Activated naive CD8-positive, alpha-beta T cell treated with anti-CD3 and anti-CD28 coated beads, Interleukin-2, amount 50 U/mL, for 16 hours (primary cell): ENCODE results near the gene POTEH.
"Not testable (repeated sequence)": the region's sequence is repeated elsewhere in the genome, so short reads cannot be mapped to it uniquely, and the experiment has no call there.

Source experiments
- DNase-seq: peaks from one replicate; pipeline ENCODE4 v3.0.0-alpha.2; 2020; ENCODE audit warnings: low read depth, low spot score

Gene POTEH

DNA sequence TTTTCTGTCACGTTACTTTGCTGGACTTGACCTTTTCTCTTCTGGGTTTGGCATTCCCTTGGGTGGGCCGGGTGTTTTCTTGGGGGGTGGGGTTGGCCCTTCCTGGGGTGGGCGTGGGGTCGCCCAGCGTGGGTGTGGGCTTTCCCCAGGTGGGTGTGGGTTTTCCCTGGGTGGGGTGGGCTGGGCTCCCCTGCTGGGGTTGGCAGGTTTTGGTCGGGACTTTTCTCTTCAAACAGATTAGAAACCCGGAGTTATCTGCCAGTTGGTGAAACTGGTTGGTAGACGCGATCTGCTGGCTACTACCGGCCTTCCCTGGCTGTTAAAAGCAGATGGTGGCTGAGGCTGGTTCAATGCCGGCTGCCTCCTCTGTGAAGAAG is at the start of gene POTEH:
TSS of gene POTEH (plus strand) at position 278 of the 377 bp plus-strand sequence. CDS start at position 330, 52 bp downstream.
- not testable (repeated sequence) for DNase-seq

- not testable (repeated sequence) for DNase-seq
Observed at GRCh38 chr22:15642288-15642861, 47.5 kb upstream of the POTEH start.

DNA sequence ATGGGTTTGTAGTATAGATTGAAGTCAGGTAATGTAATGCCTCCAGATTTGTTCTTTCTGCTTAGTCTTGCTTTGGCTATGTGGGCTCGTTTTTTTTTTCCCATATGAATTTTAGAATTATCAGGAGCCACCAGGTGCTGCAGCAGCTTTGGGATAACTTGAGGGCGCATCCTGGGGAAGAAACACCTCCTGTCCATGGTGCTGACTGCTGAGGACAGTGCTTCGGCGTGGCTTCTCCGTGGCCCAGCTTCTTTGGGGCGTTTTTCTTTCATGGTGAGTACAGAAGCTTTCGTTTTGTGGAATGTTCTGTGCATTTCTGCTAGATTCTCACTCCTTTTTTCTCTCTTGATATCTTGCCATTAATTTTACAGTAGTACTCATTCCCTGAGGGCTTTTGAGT is 37.9 kb upstream of the POTEH start:
- DNase-seq = not testable (repeated sequence)

DNA sequence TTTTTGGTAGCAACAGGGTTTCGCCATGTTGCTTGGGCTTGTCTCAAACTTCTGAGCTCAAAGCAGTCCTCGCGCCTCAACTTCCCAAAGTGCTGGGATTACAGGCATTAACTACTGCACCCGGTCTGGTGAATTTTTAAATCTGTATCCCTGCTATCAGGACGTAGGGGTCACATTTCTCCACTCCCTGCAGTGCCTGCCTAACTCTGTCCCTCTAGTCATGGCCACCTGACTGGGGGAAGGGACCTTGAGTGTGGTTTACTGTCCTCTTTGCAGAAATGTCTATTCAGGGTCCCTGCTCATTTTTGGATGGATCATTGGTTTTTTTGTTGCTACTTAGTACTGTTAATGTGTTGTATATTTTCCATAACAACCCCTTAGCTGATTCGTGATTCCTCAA is 37.1 kb upstream of the POTEH start:
- DNase-seq = not testable (repeated sequence)

- not testable (repeated sequence) for DNase-seq
Observed at GRCh38 chr22:15653241-15653640, 36.6 kb upstream of the POTEH start.

DNA sequence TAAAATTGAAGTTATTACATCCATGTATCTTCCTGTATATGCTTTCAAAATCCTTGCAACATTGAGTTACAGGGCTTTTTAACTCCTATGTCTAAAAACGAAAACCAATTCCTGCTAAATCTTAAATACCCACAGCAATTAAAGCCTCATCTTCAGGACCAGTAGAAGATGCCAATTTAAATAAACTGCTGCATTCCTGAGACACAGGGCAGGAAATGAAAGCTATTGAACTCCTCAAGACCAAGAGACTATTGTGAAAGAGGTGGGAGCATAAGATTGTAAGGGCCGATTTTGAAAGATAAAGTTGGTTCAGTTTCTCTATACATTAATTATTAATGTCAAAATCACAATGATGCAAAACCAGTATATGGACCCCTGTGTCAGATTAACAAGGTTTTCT is 28.7 kb upstream of the POTEH start:
- DNase-seq = not testable (repeated sequence)

DNA sequence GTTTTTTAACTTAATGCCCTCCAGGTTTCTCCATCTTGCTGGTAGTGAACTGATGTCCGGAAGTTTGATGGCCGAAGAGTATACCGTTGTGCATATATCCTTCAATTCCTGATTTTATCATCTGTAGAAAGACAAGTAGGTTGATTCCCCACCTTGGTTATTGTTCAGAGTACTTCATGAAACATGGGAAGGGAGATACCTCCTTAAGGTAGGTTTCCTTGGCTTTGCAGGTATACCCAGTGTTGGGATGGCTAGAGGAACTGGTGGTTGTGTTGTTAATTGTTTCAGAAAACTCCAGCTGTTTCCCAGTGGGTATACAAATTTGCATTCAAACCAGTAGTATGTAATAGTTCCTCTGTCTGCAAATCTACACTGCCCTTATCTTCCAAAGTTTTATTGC is 25.1 kb upstream of the POTEH start:
- DNase-seq = not testable (repeated sequence)

- DNase-seq = not testable (repeated sequence)
Observed at GRCh38 chr22:15665478-15665877, 24.3 kb upstream of the POTEH start.

- not testable (repeated sequence) for DNase-seq
Observed at GRCh38 chr22:15669430-15669829, 20.4 kb upstream of the POTEH start.

DNA sequence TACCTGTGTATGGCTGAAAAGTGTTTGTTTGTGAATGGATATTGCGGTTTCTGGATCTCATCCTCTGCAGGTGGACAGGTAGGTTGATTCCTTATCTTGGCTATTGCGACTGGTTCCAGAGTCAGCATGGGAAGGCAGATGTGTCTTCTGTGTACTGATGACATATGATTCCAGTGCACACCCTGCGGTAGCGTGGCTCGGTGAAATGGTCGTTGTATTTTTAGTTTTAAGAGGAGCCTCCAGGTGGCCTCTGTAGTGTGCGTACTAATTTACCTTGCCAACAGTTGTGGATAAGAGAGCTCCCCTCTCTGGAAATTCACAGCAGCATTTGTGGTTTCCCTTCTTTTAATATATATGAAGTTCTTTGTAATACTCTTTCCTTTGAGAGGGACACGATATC is 10.1 kb upstream of the POTEH start:
- not testable (repeated sequence) for DNase-seq

- DNase-seq = not testable (repeated sequence)
Observed at GRCh38 chr22:15684115-15684514, 5.7 kb upstream of the POTEH start.

- not testable (repeated sequence) for DNase-seq
Observed at GRCh38 chr22:15684695-15685094, 5.1 kb upstream of the POTEH start.

GRCh38 chr22:15685641-15686040 is 4.2 kb upstream of the POTEH start:
- not testable (repeated sequence) for DNase-seq

DNA sequence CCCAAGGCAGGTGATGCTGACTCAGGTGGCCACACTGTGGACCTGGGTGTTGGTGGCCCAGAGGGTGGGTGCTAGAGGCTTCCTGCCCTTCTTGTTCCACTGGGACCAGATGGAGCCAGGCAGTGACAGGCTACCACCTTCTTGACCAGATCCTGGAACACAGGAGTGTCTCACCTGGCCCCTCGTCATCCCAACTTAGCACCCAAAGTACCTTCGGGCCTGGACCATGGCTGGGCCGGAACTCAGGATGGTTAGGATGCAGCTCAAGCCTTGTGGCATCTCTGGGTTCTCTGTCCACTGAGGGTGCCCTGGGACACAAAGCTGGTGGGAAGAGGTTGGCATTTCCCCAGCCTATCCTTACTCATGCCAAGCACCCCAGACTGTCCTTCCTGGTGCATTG is 2.7 kb upstream of the POTEH start:
- DNase-seq = not testable (repeated sequence)

DNA sequence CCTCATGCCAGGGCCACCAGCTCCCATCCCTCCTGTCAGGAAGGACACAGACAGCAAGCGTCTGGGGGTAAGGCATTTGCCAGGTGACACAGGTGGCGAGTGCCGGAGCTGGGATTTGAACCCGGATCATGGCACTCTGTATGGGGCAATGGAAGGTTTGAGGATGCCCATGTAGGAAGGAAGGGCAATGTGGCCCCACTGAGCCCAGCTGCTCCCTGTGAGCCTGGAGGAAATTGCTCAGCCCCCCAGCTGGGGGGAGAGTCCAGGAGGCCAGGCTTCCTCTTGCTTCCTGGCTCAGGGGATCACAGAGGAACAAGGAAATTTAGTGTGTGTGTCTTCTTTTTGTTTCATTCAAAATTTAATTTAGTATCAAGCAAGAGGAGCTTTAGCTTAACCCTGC is 2.1 kb upstream of the POTEH start:
- not testable (repeated sequence) for DNase-seq

DNA sequence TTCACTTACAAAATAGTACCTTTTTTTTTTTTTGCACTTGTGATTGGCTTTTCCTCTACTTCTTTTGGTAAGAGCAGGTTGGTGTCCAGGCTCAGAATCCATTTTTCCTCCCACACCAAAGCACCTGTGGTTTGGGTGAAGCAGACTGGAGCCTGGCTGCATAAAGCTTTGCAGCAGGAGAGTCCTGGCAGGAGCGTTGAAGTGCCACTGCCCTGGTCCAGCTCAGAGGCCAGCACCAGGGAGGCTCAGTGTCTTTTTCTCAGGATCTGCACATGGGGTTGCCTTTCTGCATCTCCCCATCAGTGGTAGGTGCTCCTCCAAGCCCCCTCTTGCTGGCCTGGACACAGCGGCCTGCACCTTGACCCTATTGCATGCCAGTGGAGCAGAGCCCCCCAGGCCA is 1.7 kb upstream of the POTEH start:
- not testable (repeated sequence) for DNase-seq

- DNase-seq = not testable (repeated sequence)
Observed at GRCh38 chr22:15689012-15689748, 646 bp upstream of the POTEH start.

DNA sequence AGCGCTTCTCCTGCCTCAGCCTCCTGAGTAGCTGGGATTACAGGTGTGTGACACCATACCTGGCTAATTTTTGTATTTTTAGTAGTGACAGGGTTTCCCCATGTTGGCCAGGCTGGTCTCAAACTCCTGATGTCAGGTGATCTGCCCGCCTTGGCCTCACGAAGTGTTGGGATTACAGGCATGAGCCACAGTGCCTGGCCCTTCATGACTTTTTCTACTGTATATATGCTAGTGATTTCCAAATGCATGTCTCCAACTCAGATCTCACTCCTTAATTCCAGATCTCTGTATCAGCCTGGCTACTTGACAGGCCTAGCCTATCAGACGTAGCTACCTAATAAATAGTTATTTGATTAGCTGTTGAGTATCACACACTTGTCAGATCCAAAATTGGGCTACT is 23.8 kb downstream of the POTEH start:
- not testable (repeated sequence) for DNase-seq

DNA sequence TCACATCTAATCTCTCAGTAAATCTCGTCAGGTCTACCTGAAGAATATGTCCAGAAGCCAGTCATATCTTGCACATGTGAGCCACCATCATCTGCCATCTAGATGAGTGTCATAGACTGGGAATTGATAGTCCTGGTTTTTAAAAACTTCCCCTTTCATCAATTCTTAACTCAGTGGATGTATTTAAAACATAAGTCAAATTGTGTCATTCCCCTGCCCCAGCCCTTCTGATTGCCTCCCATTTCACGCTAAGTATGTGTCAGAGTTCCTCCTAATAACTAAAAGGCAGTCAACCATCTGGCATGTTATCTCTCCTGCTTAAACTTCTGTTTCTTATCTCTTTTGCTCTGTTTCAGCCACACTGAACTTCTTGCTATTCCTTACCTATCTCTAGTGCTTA is 24.3 kb downstream of the POTEH start:
- DNase-seq = not testable (repeated sequence)

DNA sequence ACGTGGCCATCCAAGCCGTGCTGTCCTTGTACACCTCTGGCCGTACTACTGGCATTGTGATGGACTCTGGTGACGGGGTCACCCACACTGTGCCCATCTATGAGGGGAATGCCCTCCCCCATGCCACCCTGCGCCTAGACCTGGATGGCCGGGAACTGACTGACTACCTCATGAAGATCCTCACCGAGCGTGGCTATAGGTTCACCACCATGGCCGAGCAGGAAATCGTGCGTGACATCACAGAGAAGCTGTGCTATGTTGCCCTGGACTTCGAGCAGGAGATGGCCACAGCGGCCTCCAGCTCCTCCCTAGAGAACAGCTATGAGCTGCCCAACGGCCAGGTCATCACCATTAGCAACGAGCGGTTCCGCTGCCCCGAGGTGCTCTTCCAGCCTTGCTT is 32.1 kb downstream of the POTEH start:
- not testable (repeated sequence) for DNase-seq

DNA sequence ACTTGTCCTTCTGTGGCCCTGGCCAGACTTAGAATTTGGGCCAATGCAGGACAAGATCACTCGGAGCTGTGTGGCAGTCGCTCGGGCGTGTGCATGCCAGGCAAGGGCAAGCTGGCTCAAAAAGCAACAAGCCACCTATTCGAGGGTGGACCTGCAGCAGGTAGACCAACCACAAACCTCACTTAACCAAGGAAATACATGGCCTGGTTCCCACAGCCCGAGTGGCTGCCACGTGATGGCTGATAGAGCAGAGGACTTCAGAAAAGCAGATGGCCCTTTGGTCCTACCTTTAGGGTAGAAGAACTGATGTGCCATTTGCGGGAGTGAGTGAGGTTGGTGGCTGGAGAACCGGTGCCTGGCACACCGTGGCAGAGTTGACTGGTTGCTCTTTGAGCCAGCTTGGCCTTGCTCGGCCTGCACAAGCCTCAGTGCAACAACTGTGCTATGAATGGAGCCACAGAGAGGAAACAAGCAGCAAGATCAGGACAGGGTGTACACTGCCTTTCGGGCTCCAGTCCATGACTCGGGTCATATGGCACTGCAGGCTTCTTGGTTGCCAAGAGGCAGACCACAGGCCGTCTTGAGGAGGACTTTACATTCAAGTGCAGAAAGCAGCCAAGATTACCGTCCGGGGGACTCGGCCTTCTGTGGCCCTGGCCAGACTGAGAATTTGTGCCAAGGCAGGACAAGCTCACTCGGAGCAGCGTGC is 39.5 kb downstream of the POTEH start:
- DNase-seq = not testable (repeated sequence)

- DNase-seq = not testable (repeated sequence)
Observed at GRCh38 chr22:15731023-15731422, 41.2 kb downstream of the POTEH start.
